Activated CD8-positive, alpha-beta T cell treated with anti-CD3 and anti-CD28 coated beads for 36 hours (primary cell): ENCODE measurements around the gene KCNIP1. TPM values are rescaled to one million over a fixed set of nuclear protein-coding genes. Genes with fewer than 3 reads are reported as not detected.

Experiments
- ATAC-seq: fragments of 200-7000 bp; cut with Tn5 transposase; one replicate; pipeline ENCODE4 v1.10.0; 2021; ENCODE audit warnings: mild to moderate bottlenecking, moderate library complexity
- CTCF ChIA-PET: fragments of 350-600 bp; sonication (Branson Sonifier 250); formaldehyde crosslinking; loops from one replicate; lab custom pipeline; 2021; ENCODE audit warnings: antibody characterized with exemption; lab: Charles Lee
- POLR2A ChIA-PET: fragments of 350-600 bp; sonication (Branson Sonifier 250); formaldehyde crosslinking; loops from one replicate; lab custom pipeline; 2021; ENCODE audit warnings: antibody characterized with exemption; lab: Charles Lee
- DNase-seq: peaks from one replicate; pipeline ENCODE4 v3.0.0-alpha.2; 2020
- H3K27ac Mint-ChIP-seq: one replicate; pipeline ENCODE4 v1.8.0; 2021; ENCODE audit warnings: mild to moderate bottlenecking, mixed read lengths
- H3K27me3 Mint-ChIP-seq: one replicate; pipeline ENCODE4 v1.8.0; 2021; ENCODE audit warnings: mixed read lengths
- H3K36me3 Mint-ChIP-seq: one replicate; pipeline ENCODE4 v1.8.0; 2021; ENCODE audit warnings: low read depth, mixed read lengths
- H3K4me1 Mint-ChIP-seq: one replicate; pipeline ENCODE4 v1.8.0; 2021; ENCODE audit warnings: low read depth, mixed read lengths
- H3K4me3 Mint-ChIP-seq: one replicate; pipeline ENCODE4 v1.8.0; 2021; ENCODE audit warnings: mild to moderate bottlenecking, moderate library complexity, mixed read lengths
- H3K9me3 Mint-ChIP-seq: one replicate; pipeline ENCODE4 v1.8.0; 2021; ENCODE audit warnings: mixed read lengths
- intact Hi-C: fragments of 100-400 bp; cut with micrococcal nuclease; formaldehyde crosslinking; loops from one replicate; pipeline ENCODE4 v1.10.0; 2022
- total RNA-seq, 2 experiments: library from RNA; stranded (reverse); gene quantifications; one replicate each; pipeline ENCODE4 v1.2.3, GENCODE V29; 2021
- TF ChIP-seq, protein P1 (sequence below): fragments of 200-600 bp; IDR thresholded peaks from one replicate; pipeline ENCODE4 v1.8.0; 2022; ENCODE audit warnings: antibody characterized with exemption, mild to moderate bottlenecking

Gene KCNIP1
- total RNA-seq, 2 experiments from 2014 or later: not detected

DNA sequence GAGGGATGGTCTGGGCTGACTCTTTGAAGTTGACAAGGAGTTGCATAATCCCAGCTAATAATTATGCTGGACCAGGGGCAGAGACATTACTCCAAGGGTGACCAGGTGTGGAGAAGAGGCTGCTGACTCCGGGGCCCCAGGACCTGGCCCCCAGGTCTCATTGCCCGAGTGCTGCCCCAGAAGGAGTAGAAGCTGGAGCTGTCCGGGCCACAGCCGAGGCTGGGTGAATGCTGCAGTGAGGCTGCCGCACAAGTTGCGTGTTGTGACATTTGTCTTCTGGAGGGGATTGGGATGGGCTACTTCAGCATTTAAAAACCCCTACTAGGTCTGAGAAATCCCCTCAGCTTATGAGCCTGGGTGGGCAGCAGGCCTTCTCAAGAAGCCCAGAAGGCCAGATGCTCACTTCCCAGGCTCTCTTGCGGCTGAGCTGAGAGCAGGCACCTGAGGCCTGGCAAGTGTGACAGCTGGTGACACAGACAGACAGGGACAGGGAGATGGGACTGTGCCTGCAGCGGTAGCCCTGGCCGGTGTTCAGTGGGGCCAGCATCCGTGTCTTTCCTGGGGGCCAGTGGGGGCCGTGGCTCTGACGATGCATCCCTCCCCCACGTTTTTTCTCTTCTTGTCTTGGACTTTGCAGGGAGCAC is 122.8 kb downstream of the KCNIP1 start:
- intact Hi-C loops: no loop called here
- ATAC-seq (no peak), DNase-seq (no peak)
- TF ChIP-seq, protein P1, sequence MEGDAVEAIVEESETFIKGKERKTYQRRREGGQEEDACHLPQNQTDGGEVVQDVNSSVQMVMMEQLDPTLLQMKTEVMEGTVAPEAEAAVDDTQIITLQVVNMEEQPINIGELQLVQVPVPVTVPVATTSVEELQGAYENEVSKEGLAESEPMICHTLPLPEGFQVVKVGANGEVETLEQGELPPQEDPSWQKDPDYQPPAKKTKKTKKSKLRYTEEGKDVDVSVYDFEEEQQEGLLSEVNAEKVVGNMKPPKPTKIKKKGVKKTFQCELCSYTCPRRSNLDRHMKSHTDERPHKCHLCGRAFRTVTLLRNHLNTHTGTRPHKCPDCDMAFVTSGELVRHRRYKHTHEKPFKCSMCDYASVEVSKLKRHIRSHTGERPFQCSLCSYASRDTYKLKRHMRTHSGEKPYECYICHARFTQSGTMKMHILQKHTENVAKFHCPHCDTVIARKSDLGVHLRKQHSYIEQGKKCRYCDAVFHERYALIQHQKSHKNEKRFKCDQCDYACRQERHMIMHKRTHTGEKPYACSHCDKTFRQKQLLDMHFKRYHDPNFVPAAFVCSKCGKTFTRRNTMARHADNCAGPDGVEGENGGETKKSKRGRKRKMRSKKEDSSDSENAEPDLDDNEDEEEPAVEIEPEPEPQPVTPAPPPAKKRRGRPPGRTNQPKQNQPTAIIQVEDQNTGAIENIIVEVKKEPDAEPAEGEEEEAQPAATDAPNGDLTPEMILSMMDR: no peak
- H3K27me3 Mint-ChIP-seq: peaks cover 6% of the 10 kb centered on the region
- CTCF ChIA-PET: interaction anchor here (0.7 to 9.1 kb wide), 4 partner anchors 12 to 401 kb away, joined by 3 to 78 read pairs (median 3); no protein-coding TSS in a partner anchor
- H3K4me1 Mint-ChIP-seq: no peaks in the 10 kb centered on the region
- no peak overlapping the region for H3K4me3 Mint-ChIP-seq
- no peaks in the 10 kb centered on the region for H3K36me3 Mint-ChIP-seq
- POLR2A ChIA-PET: no interaction called here
- no peak overlapping the region for H3K27ac Mint-ChIP-seq
- H3K9me3 Mint-ChIP-seq: no peaks in the 10 kb centered on the region

DNA sequence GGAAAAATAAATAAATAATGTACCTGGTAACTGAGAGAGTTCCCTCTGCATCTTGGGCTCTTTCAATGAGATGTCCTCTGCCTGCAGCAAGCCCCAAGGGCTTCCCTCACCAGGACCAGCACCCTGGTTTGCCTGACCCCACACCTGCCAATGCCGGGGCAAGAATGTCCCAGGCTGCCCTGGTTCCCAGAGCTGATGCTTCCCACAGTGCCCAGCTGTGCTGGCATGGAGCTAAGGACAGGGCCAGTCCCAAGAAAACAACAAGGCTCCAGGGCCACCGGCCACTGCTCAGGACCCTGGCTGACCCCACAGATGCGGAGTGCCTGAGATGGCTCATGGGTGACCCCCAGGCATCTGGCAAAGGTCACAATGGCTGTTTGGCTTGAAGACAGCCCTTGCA is 123.5 kb downstream of the KCNIP1 start:
- TF ChIP-seq, protein P1: no peak
- DNase-seq (no peak), ATAC-seq (no peak)
- Mint-ChIP-seq H3K9me3 (no peaks in the 10 kb centered on the region), H3K4me3 (no peak overlapping the region), H3K36me3 (no peaks in the 10 kb centered on the region), H3K27me3 (peaks cover 7% of the 10 kb centered on the region), H3K27ac (no peak overlapping the region), H3K4me1 (no peaks in the 10 kb centered on the region)
- POLR2A ChIA-PET: no interaction called here
- intact Hi-C loops: no loop called here
- CTCF ChIA-PET: interaction anchor here (0.7 to 9.1 kb wide), 2 partner anchors 194 to 402 kb away, joined by 3 to 78 read pairs; no protein-coding TSS in a partner anchor

DNA sequence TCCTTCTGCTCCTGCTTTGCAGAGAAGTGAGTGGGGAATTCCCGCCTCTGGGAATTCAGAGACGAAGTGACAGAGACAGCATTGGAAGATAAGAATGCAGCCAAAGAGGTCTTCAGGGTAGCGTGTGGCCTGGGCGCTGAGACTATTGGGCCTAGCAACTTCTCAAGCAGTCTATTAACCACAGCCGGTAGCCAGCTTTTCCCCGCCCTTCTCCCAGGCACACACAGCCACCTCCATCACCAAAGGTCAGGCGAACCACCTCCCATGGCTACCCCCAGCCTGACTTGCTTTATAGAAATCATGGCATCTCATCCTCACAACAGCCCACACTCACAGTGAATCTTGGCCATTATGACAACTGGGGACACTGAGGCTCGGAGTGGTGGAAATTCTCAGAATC is 124.2 kb downstream of the KCNIP1 start:
- ChIA-PET CTCF (interaction anchor here (0.6 to 9.1 kb wide), 3 partner anchors 11 to 195 kb away, joined by 3 to 78 read pairs (median 3); no protein-coding TSS in a partner anchor), POLR2A (no interaction called here)
- intact Hi-C loops: no loop called here
- Mint-ChIP-seq H3K27ac (no peak overlapping the region), H3K9me3 (no peaks in the 10 kb centered on the region), H3K36me3 (no peaks in the 10 kb centered on the region), H3K27me3 (peaks cover 7% of the 10 kb centered on the region), H3K4me1 (peaks cover 6% of the 10 kb centered on the region), H3K4me3 (no peak overlapping the region)
- no peak for DNase-seq
- TF ChIP-seq, protein P1: no peak
- ATAC-seq: no peak

DNA sequence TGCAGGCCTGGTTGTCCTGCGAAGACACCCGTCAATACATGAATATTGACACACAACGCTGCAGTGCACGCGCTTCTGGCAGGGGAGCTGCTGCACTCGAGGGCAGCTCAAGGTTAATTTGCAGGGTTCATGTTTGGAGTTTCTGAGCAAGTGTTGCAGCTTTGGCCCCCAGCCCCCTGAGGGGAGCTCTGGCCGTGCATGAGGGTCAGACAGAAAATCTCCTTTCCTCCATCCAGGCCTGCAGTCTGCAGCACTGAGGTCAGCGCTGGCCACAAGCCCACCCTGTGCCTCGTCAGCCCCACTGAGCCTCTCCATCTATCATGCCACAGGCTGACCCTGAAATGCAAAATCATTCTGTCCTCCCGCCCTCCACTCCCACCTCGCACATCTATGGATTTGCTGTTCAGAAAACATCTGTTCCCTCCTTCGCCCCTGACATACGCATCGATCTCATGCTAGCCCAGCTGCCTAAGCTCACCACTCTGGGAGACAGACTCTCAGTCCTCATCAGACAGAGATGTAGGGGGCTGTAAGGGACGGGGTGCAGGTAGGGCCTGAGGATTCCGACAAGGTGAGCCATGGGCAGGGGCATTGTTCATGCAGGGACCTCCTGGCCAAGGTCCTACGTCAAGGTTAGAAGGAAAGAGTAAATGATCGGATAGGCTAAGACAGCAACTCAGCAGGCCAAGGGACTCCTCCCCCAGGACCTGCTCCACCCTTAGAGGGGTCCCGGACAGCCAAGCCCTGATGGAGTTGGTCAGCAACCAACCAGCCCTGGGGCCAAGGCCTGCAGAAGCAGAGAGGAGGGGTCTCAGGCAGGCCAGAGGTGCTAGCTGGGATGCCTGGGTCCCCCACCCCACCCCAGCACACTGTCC is 125.1 kb downstream of the KCNIP1 start:
- intact Hi-C loops: no loop called here
- Mint-ChIP-seq H3K27me3 (peaks cover 8% of the 10 kb centered on the region), H3K4me1 (peaks cover 13% of the 10 kb centered on the region), H3K36me3 (no peaks in the 10 kb centered on the region), H3K9me3 (no peaks in the 10 kb centered on the region), H3K4me3 (no peak overlapping the region), H3K27ac (no peak overlapping the region)
- CTCF ChIA-PET: interaction anchor here (1.4 kb wide), 1 partner anchor 194 kb away, joined by 3 read pairs; no protein-coding TSS in a partner anchor
- DNase-seq (no peak), ATAC-seq (no peak)
- POLR2A ChIA-PET: no interaction called here
- TF ChIP-seq, protein P1: no peak
